ENCODE measurements around the gene OR12D1.

DNA sequence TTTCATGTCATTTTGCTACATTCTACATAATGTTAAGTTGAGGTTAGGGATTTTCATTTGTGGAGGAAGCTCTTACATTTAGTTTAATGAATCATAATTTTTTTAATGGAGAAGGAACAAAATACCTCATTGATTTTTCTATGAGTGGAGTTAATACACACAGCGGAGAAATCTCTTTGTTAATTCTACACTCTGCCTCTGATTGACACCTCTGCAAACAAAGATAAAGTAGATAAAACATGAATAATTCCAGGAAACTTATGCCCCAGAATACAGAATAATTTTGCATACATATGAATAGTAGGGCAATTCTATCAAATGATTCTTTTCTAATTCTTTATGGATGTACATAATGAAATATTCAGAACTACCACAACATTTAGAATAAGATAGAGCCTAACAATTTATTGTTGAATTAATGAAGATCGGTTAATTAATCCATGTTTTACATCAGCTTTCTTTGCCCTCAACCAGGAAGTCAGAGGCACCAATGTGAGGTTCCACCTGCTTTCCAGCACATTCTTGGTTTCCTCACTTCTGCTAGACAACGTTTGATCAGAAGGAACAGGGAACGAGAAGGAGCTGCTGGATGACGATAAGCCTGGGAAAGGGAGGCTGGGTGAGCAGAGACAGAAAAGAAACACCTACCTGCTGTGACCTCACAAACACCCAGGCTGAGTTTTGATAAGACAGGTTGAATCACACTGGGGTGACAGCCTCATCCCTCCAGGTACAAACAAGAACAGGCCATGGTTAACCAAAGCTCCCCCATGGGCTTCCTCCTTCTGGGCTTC lies 46.5 kb downstream of the OR12D1 start:
- TF ChIP-seq, protein P1, sequence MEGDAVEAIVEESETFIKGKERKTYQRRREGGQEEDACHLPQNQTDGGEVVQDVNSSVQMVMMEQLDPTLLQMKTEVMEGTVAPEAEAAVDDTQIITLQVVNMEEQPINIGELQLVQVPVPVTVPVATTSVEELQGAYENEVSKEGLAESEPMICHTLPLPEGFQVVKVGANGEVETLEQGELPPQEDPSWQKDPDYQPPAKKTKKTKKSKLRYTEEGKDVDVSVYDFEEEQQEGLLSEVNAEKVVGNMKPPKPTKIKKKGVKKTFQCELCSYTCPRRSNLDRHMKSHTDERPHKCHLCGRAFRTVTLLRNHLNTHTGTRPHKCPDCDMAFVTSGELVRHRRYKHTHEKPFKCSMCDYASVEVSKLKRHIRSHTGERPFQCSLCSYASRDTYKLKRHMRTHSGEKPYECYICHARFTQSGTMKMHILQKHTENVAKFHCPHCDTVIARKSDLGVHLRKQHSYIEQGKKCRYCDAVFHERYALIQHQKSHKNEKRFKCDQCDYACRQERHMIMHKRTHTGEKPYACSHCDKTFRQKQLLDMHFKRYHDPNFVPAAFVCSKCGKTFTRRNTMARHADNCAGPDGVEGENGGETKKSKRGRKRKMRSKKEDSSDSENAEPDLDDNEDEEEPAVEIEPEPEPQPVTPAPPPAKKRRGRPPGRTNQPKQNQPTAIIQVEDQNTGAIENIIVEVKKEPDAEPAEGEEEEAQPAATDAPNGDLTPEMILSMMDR (IDR thresholded peaks at IDR 0.05; ENCODE audit: insufficient read depth, low read length, poor library complexity, severe bottlenecking) = no peak
- no peak for TF ChIP-seq EZH2phosphoT487 (conservative IDR thresholded peaks at IDR 0.05; ENCODE audit: low read length)

Measured in SU-DHL-6 (cell line).